Osteoblast (primary cell): ENCODE data around the gene IDI1. TPM values are rescaled to one million over a fixed set of nuclear protein-coding genes. Genes with fewer than 3 reads are reported as not detected.

Source experiments
- DNase-seq: peaks from one replicate; pipeline ENCODE4 v3.0.0; 2011; ENCODE audit warnings: low spot score, mixed read lengths; ENCODE audit not compliant: insufficient read length; ENCODE audit errors: missing footprints
- H2AFZ ChIP-seq: 2 replicates; pipeline ENCODE4 v1.6.0; 2011; ENCODE audit warnings: mild to moderate bottlenecking, low read length
- H3K27ac ChIP-seq: 2 replicates; pipeline ENCODE4 v1.5.1; 2011; ENCODE audit warnings: mild to moderate bottlenecking, low read depth, low read length, moderate library complexity
- H3K27me3 ChIP-seq: 2 replicates; pipeline ENCODE4 v1.6.0; 2012; ENCODE audit warnings: mild to moderate bottlenecking, control low read depth, inconsistent platforms, low read length, moderate library complexity; ENCODE audit not compliant: insufficient read depth
- H3K36me3 ChIP-seq: 2 replicates; pipeline ENCODE4 v1.5.1; 2011; ENCODE audit warnings: mild to moderate bottlenecking, low read length, control low read depth, moderate library complexity; ENCODE audit not compliant: insufficient read depth
- H3K4me1 ChIP-seq: 2 replicates; pipeline ENCODE4 v1.5.1; 2011; ENCODE audit warnings: mild to moderate bottlenecking, low read length, control low read depth, moderate library complexity; ENCODE audit not compliant: insufficient read depth
- H3K4me2 ChIP-seq: 2 replicates; pipeline ENCODE4 v1.6.0; 2011; ENCODE audit warnings: mild to moderate bottlenecking, low read length; ENCODE audit not compliant: insufficient read depth
- H3K4me3 ChIP-seq: fragments of 200-600 bp; sonication (generic); 3 replicates; pipeline ENCODE4 v1.5.1; 2012; ENCODE audit warnings: mild to moderate bottlenecking, low read length, inconsistent platforms; ENCODE audit not compliant: insufficient read depth
- H3K79me2 ChIP-seq: 2 replicates; pipeline ENCODE4 v1.6.0; 2012; ENCODE audit warnings: mild to moderate bottlenecking, low read length, control low read depth, inconsistent platforms; ENCODE audit not compliant: insufficient read depth
- H3K9me3 ChIP-seq: 2 replicates; pipeline ENCODE4 v1.5.1; 2011; ENCODE audit warnings: low read depth, low read length, control low read depth
- H4K20me1 ChIP-seq: 2 replicates; pipeline ENCODE4 v1.6.0; 2012; ENCODE audit warnings: mild to moderate bottlenecking, low read length, control low read depth; ENCODE audit not compliant: insufficient read depth
- total RNA-seq: library from RNA; depleted of rRNA; stranded (reverse); fragments of >200 nt; gene quantifications from 2 replicates; pipeline ENCODE4 v1.2.3, GENCODE V29; 2012
- TF ChIP-seq, protein P1 (sequence below): IDR thresholded peaks from 2 replicates; pipeline ENCODE4 v1.5.1; 2011; ENCODE audit warnings: mild to moderate bottlenecking, low read depth, low read length, moderate library complexity; ENCODE audit errors: extremely low read depth

The IDI1 gene
- total RNA-seq, 1 donor: 104 TPM

DNA sequence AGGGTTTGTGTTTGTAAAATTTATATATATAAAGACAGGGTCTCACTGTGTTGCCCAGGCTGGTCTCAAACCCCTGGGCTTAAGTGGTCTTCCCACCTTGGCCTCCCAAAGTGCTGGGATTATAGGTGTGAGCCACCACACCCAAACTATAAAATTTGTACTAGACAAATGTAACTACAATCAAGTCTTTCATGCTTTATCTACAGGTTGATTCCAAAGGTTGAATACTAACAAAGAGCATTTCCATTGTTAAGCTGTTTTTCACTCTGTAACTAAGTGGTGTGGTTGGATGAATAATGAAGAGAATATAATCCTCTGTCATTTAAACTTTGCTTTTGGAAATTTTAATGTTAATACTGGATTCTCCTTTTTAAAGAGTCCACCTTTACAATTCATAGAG lies 29.7 kb upstream of the IDI1 start:
- Histone ChIP-seq H3K36me3 (peaks cover 22% of the 10 kb centered on the region), H4K20me1 (peaks cover 11% of the 10 kb centered on the region), H3K27me3 (no peaks in the 10 kb centered on the region), H3K9me3 (no peaks in the 10 kb centered on the region), H3K4me2 (no peak overlapping the region), H2AFZ (no peak overlapping the region), H3K4me3 (no peak overlapping the region), H3K4me1 (no peaks in the 10 kb centered on the region), H3K79me2 (peaks cover 22% of the 10 kb centered on the region), H3K27ac (no peak overlapping the region)
- TF ChIP-seq, protein P1, sequence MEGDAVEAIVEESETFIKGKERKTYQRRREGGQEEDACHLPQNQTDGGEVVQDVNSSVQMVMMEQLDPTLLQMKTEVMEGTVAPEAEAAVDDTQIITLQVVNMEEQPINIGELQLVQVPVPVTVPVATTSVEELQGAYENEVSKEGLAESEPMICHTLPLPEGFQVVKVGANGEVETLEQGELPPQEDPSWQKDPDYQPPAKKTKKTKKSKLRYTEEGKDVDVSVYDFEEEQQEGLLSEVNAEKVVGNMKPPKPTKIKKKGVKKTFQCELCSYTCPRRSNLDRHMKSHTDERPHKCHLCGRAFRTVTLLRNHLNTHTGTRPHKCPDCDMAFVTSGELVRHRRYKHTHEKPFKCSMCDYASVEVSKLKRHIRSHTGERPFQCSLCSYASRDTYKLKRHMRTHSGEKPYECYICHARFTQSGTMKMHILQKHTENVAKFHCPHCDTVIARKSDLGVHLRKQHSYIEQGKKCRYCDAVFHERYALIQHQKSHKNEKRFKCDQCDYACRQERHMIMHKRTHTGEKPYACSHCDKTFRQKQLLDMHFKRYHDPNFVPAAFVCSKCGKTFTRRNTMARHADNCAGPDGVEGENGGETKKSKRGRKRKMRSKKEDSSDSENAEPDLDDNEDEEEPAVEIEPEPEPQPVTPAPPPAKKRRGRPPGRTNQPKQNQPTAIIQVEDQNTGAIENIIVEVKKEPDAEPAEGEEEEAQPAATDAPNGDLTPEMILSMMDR: no peak
- DNase-seq: no peak

DNA sequence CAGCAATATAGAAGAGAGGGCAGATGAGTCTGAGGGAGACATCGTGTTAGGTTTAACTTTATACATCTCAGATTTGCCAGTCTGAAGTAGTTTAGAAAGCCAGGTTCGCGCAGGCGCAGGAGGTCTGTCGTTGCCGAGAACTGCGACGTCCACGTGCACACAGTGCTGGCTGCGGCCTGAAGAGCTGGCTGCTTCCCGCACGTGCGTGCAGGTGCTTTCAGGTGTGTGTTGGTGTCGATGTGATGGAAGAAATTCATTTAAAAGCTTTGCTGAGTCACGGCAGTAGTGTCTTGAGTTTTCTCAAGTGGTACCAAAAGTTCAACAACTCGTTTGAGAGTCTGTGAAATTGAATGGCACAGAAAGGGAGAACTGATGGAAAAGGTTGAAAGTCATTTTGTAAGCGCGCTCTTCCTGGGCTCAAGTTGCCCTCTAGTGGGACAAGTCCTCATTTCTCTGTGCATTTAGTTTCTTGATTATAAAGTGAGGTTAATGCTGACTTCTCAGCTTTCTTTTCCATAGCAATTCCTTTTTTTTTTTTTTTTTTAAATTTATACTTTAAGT lies 25.9 kb upstream of the IDI1 start:
- TF ChIP-seq, protein P1: peak; percentile 31
- DNase-seq: no peak

DNA sequence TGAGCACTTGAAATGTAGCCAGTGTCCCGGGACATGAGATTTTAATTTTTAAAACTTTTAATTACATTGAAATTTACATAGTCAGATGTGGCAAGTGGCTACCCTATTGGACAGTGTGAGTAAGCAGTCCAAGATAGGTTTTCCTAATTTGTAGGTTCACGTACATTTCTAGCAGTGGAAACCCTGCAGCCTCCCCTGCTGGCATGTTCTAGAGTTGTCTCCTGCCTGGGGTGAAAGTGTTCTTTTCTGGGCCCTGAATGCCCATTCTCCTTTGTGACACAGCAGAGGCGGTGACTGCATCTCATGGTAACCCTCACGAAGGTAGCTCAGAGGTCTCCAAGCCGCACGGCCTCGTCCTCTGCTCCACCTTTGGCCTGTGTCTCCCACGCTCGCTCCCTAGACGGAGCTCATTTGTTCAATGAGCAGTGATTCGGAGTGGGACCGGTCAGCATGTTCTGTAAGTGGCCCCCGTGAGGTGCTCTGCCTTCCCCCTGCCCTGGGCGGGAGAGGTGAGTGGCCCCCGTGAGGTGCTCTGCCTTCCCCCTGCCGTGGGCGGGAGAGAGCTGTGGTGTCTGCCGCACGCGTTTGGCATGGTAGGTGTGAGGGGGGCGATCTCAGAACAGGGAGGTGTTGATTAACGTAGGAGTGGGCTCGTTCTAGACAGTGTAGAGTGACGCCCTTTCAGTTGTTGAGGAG lies 25.3 kb upstream of the IDI1 start:
- H3K27ac ChIP-seq: no peak overlapping the region
- peaks cover 23% of the 10 kb centered on the region for H3K36me3 ChIP-seq
- TF ChIP-seq, protein P1: peak; percentile 11
- peaks cover 5% of the 10 kb centered on the region for H3K4me1 ChIP-seq
- no peak overlapping the region for H2AFZ ChIP-seq
- H3K4me2 ChIP-seq: no peak overlapping the region
- H3K79me2 ChIP-seq: peaks cover 49% of the 10 kb centered on the region
- no peaks in the 10 kb centered on the region for H3K9me3 ChIP-seq
- H3K4me3 ChIP-seq: no peak overlapping the region
- peaks cover 23% of the 10 kb centered on the region for H4K20me1 ChIP-seq
- H3K27me3 ChIP-seq: no peaks in the 10 kb centered on the region
- no peak for DNase-seq

More for the DNA sequence above, 25.9 kb upstream of the IDI1 start:
- peaks cover 18% of the 10 kb centered on the region for H4K20me1 ChIP-seq
- H3K79me2 ChIP-seq: peaks cover 43% of the 10 kb centered on the region
- H2AFZ ChIP-seq: no peak overlapping the region
- H3K36me3 ChIP-seq: peaks cover 25% of the 10 kb centered on the region
- no peak overlapping the region for H3K4me3 ChIP-seq
- no peaks in the 10 kb centered on the region for H3K9me3 ChIP-seq
- H3K4me2 ChIP-seq: no peak overlapping the region
- no peak overlapping the region for H3K27ac ChIP-seq
- H3K27me3 ChIP-seq: no peaks in the 10 kb centered on the region
- H3K4me1 ChIP-seq: peaks cover 5% of the 10 kb centered on the region

DNA sequence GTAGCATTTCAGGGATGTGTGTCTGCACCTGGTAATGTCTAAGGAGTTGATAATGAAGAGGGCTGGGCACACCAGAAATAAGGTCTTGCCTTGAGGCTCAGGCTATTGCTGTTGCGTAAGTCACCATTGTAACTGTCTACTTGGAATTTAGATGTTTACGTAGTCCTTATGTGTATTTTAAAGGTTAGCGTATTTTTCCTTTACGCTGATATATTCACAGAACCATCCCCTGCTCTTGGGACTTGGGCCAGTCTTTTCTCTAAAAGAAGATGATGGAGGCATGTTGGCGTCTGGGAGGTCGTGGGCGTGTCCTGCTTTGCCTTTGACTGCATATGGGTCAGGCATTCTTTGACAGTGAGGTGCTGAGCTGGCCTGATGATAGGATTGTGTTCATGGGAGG lies 22.0 kb upstream of the IDI1 start:
- DNase-seq: peak; percentile 65
- no peak overlapping the region for H2AFZ ChIP-seq
- H3K4me1 ChIP-seq: peaks cover 5% of the 10 kb centered on the region
- no peaks in the 10 kb centered on the region for H3K9me3 ChIP-seq
- peaks cover 29% of the 10 kb centered on the region for H4K20me1 ChIP-seq
- peaks cover 23% of the 10 kb centered on the region for H3K36me3 ChIP-seq
- H3K27me3 ChIP-seq: no peaks in the 10 kb centered on the region
- no peak overlapping the region for H3K27ac ChIP-seq
- peaks cover 72% of the 10 kb centered on the region for H3K79me2 ChIP-seq
- TF ChIP-seq, protein P1: no peak
- H3K4me2 ChIP-seq: no peak overlapping the region
- no peak overlapping the region for H3K4me3 ChIP-seq
